ENCODE results near the gene CASK.

The CASK gene

GRCh38 chrX:41923211-41923977 is at the start of gene CASK:
Gene CASK, minus strand, starts transcription at chrX:41923554. Its CDS starts 566 bp downstream, at chrX:41922988.
- peak; percentile 86 for DNase-seq

- no peak for DNase-seq
Measured at GRCh38 chrX:41971346-41971745, 48.0 kb upstream of the CASK start.

GRCh38 chrX:41970419-41970818 is 47.1 kb upstream of the CASK start:
- no peak for DNase-seq

- no peak for DNase-seq
Measured at GRCh38 chrX:41963348-41963747, 40.0 kb upstream of the CASK start.

- DNase-seq: no peak
Measured at GRCh38 chrX:41960142-41960541, 36.8 kb upstream of the CASK start.

GRCh38 chrX:41958861-41959260 is 35.5 kb upstream of the CASK start:
- DNase-seq: no peak

- DNase-seq: no peak
Measured at GRCh38 chrX:41956027-41956426, 32.7 kb upstream of the CASK start.

GRCh38 chrX:41952102-41952501 is 28.7 kb upstream of the CASK start:
- DNase-seq: no peak

- DNase-seq: no peak
Measured at GRCh38 chrX:41946989-41947612, 23.7 kb upstream of the CASK start.

GRCh38 chrX:41946235-41946634 is 22.9 kb upstream of the CASK start:
- DNase-seq: no peak

- DNase-seq: no peak
Measured at GRCh38 chrX:41935832-41936231, 12.5 kb upstream of the CASK start.

- no peak for DNase-seq
Measured at GRCh38 chrX:41933546-41933945, 10.2 kb upstream of the CASK start.

GRCh38 chrX:41932885-41933284 is 9.5 kb upstream of the CASK start:
- no peak for DNase-seq

GRCh38 chrX:41931591-41931990 is 8.2 kb upstream of the CASK start:
- DNase-seq: no peak

- DNase-seq: peak; percentile 28
Measured at GRCh38 chrX:41923978-41924683, 777 bp upstream of the CASK start.

- DNase-seq: no peak
Measured at GRCh38 chrX:41922431-41923151, 763 bp downstream of the CASK start.

GRCh38 chrX:41921492-41922430 is 1.6 kb downstream of the CASK start:
- DNase-seq: no peak

GRCh38 chrX:41919870-41920269 is 3.5 kb downstream of the CASK start:
- no peak for DNase-seq

- no peak for DNase-seq
Measured at GRCh38 chrX:41917517-41917916, 5.8 kb downstream of the CASK start.

GRCh38 chrX:41913476-41913875 is 9.9 kb downstream of the CASK start:
- no peak for DNase-seq

- no peak for DNase-seq
Measured at GRCh38 chrX:41912923-41913322, 10.4 kb downstream of the CASK start.

- no peak for DNase-seq
Measured at GRCh38 chrX:41909068-41909467, 14.3 kb downstream of the CASK start.

Data from NCI-H1436 (cell line).